Measurements from ENCODE around the gene HEMGN. TPM values are rescaled to one million over a fixed set of nuclear protein-coding genes. Genes with fewer than 3 reads are reported as not detected.

Gene HEMGN
- total and polyA plus RNA-seq, 10 of the 15 experiments (the other 5 are each of a cell fraction or from before 2014, with no cell fraction given): 0.03 to 0.28 (median 0.09) TPM; not detected in 4

DNA sequence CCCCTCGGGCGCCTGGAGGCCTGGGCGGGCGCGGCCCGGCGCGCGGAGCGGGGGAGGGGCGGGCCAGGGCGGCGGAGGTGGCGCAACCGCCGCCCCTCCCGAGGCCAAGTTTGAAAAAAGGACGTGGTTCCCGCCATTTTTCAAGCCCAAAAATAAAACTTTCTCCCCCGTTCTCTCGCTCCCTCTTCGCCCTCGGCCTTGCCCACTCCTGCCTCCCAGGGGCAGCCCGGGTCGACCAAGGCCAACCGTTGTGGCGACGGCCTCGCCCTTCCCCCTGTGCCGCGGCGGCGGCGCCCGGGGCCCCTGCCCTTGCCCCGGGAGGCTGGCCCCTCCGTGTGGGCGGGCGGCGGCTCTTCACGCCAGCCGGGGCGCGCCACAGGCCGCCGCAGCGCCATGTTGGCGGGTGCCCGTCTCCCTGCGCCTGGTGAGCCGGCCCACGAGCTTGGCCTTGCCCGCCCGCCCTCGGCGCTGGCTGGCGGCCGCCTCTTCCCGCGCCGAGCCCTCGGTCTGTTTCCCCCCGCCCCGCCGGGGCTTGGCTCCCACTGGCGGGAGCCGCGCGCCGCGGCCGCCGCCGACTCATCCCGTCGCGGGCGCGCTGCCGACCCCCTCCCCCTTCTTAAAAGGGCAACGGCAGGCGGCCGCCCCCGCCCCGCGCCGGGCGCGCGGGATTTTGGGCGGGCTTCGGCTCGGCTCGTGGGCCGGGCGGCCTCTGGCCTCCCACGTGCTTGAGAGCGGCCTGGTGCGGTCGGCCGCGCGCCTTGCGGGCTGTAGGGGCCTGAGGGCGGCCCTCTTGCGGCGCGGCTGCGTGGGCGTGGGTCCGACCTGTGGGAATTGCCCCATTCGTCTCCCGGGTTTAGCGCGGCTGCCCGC lies 46.5 kb upstream of the HEMGN start (continued):
- TF ChIP-seq SREBF2 (IDR thresholded peaks at IDR 0.05; ENCODE audit: low read length) (no peak), SMAD1 (IDR thresholded peaks at IDR 0.05; ENCODE audit: low read depth, partially characterized antibody) (no peak), YY1 (IDR thresholded peaks at IDR 0.05; ENCODE audit: low read depth, low read length) (peak; percentile 91), POU2F2 (IDR thresholded peaks at IDR 0.05; ENCODE audit: borderline replicate concordance, low read depth, low read length) (0 out of 3 replicates have a peak, but pooled peaks have one; percentile 13), USF1 (IDR thresholded peaks at IDR 0.05; ENCODE audit: borderline replicate concordance, extremely low read length, insufficient read depth, low read depth, low read length) (peak; percentile 43), NR2C1 (IDR thresholded peaks at IDR 0.05) (peak; percentile 33; the same call in 1 of the 2 replicates), TAF1 (IDR thresholded peaks at IDR 0.05; ENCODE audit: borderline replicate concordance, low read depth, low read length) (peak; percentile 76; the same call in 1 of the 2 replicates), E2F4 (IDR thresholded peaks at IDR 0.05; ENCODE audit: low read depth, low read length) (peak; percentile 66), POLR2A (IDR thresholded peaks at IDR 0.05; ENCODE audit: low read depth, low read length) (peak; percentile 81), NFXL1 (IDR thresholded peaks at IDR 0.05; ENCODE audit: borderline replicate concordance) (0 out of 2 replicates have a peak, but pooled peaks have one; percentile 10), POLR2AphosphoS5 (IDR thresholded peaks at IDR 0.05; ENCODE audit: low read length) (peak; percentile 83), ZNF592 (IDR thresholded peaks at IDR 0.05) (peak; percentile 49; the same call in 1 of the 2 replicates), RB1 (IDR thresholded peaks at IDR 0.05; ENCODE audit: borderline replicate concordance) (peak; percentile 70; the same call in 1 of the 2 replicates), JUND (IDR thresholded peaks at IDR 0.05; ENCODE audit: low read depth, low read length) (0 out of 2 replicates have a peak, but pooled peaks have one; percentile 5), CHD2 (IDR thresholded peaks at IDR 0.05; ENCODE audit: borderline replicate concordance, low read depth, low read length) (peak; percentile 15; the same call in 1 of the 2 replicates)
- TF ChIP-seq, protein P1, sequence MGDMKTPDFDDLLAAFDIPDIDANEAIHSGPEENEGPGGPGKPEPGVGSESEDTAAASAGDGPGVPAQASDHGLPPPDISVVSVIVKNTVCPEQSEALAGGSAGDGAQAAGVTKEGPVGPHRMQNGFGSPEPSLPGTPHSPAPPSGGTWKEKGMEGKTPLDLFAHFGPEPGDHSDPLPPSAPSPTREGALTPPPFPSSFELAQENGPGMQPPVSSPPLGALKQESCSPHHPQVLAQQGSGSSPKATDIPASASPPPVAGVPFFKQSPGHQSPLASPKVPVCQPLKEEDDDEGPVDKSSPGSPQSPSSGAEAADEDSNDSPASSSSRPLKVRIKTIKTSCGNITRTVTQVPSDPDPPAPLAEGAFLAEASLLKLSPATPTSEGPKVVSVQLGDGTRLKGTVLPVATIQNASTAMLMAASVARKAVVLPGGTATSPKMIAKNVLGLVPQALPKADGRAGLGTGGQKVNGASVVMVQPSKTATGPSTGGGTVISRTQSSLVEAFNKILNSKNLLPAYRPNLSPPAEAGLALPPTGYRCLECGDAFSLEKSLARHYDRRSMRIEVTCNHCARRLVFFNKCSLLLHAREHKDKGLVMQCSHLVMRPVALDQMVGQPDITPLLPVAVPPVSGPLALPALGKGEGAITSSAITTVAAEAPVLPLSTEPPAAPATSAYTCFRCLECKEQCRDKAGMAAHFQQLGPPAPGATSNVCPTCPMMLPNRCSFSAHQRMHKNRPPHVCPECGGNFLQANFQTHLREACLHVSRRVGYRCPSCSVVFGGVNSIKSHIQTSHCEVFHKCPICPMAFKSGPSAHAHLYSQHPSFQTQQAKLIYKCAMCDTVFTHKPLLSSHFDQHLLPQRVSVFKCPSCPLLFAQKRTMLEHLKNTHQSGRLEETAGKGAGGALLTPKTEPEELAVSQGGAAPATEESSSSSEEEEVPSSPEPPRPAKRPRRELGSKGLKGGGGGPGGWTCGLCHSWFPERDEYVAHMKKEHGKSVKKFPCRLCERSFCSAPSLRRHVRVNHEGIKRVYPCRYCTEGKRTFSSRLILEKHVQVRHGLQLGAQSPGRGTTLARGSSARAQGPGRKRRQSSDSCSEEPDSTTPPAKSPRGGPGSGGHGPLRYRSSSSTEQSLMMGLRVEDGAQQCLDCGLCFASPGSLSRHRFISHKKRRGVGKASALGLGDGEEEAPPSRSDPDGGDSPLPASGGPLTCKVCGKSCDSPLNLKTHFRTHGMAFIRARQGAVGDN (IDR thresholded peaks at IDR 0.05): peak; percentile 92

Measured in GM12878 (cell line).